Measurements from ENCODE around the gene LRRC37A3. TPM values are rescaled to one million over a fixed set of nuclear protein-coding genes. Genes with fewer than 3 reads are reported as not detected.
A peak's percentile ranks its signal among the peaks of the same experiment; 100 is the strongest.
"Not testable (repeated sequence)": the region's sequence is repeated elsewhere in the genome, so short reads cannot be mapped to it uniquely, and the experiment has no call there.

LRRC37A3 gene
- total and polyA plus RNA-seq, 7 donors = 0.38 to 5.1 (median 1.6) TPM

DNA sequence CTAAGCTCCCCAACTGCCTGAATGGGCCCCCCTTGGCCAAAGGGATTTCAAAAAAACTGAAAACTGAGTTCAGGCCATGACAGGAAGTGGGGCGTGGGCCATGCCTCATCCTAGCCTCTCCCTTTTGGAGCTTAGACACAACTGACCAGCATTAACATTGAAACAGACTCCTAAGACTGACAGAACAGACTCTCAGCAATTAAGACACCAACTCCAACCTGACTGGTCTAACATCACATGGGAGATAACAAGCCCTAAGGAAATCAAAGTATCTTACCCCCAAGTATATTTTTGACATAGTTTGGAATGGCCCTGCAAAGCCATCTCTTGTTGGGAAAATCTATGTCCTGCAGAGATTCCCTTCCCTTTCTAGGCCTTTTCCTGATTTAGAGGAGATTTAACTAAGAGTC is 88.6 kb downstream of the LRRC37A3 start:
- intact Hi-C loops (cut with DNase I); H3K27ac ChIP-seq; H3K4me3 ChIP-seq; DNase-seq; H3K4me1 ChIP-seq; H3K27me3 ChIP-seq (ENCODE audit: insufficient read depth in 3 of 3, low read length in 2 of 3); ATAC-seq; H3K9me3 ChIP-seq: not testable (repeated sequence)
- H3K36me3 ChIP-seq (ENCODE audit: insufficient read depth in 1 of 2, low read depth in 1 of 2) = peaks cover 0 to 10% of the 10 kb centered on the region in 2 donors
- WGBS, 3 donors = 81 to 86% (median 84%) methylated on average over 1 of the region's 1 CpG

DNA sequence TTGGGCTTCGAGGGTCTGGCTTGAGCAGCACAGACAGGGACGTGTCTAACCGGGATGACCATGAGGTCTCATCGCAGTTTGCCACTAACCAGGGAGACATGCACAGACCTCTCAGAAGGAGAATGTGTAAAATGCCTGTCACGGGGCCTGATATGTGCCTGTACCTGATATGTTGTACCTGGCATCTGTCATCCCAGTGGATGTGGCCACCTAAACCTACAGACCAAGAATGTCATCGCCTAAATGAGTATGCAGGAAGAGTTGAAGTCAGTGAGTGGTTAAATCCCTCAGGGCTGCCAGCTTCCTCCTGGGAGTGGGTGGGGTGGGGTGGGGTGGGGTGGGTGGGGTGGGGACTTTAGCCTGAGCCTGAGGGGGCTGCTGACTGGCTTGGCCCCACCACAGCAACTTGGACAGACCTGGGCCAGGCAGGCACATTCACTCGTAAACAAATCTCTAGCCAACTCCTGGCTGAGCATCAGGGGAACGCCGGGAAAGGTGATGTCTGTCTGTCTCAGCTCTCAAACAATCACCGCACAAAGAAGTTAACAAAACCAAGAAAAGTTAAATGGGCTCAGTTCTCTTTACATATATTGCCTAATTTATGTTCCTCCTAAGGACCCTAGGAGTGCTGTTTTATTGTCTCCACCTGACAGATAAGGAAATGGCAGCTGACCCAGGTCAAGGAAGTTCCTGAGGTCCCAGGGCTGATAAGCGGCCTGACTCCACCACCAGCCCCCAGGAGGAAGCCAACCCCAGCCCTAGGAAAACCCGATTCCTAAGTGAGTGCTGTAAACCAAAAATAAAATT is 89.3 kb downstream of the LRRC37A3 start:
- ATAC-seq; H3K4me3 ChIP-seq; H3K9me3 ChIP-seq; DNase-seq; H3K4me1 ChIP-seq; intact Hi-C loops (cut with DNase I); H3K27ac ChIP-seq; H3K27me3 ChIP-seq (ENCODE audit: insufficient read depth in 3 of 3, low read length in 2 of 3): not testable (repeated sequence)
- H3K36me3 ChIP-seq (ENCODE audit: insufficient read depth in 1 of 2, low read depth in 1 of 2) = peaks cover 0 to 12% of the 10 kb centered on the region in 2 donors
- WGBS, 3 donors = 50 to 60% (median 56%) methylated on average over 10 to 12 of the region's 12 CpGs

DNA sequence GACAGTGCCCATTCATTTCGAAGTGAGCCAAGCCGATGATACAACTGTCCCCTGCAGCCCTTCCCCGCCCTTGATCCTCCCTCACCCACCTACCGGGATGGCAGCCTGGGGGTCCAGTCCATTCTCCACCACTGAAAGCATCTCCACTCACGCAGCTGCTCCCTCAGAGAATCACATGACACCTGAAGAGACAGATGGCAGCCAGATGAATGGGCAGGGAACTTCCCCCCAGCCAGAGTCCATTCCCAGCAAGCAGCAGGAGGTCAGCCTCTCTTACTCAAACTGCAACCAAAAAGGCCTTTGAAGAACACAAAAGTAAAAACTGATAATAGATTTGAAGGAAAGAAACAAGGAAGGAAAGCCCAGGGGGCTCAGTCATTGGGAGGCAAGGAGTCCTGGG is 90.2 kb downstream of the LRRC37A3 start:
- ATAC-seq; H3K4me1 ChIP-seq; H3K9me3 ChIP-seq; H3K27me3 ChIP-seq (ENCODE audit: insufficient read depth in 3 of 3, low read length in 2 of 3); DNase-seq; H3K4me3 ChIP-seq; H3K27ac ChIP-seq; intact Hi-C loops (cut with DNase I): not testable (repeated sequence)
- peaks cover 0 to 22% of the 10 kb centered on the region in 2 donors for H3K36me3 ChIP-seq (ENCODE audit: insufficient read depth in 1 of 2, low read depth in 1 of 2)
- 81 to 99% (median 83%) methylated on average over 4 to 5 of the region's 5 CpGs for WGBS, 3 donors

DNA sequence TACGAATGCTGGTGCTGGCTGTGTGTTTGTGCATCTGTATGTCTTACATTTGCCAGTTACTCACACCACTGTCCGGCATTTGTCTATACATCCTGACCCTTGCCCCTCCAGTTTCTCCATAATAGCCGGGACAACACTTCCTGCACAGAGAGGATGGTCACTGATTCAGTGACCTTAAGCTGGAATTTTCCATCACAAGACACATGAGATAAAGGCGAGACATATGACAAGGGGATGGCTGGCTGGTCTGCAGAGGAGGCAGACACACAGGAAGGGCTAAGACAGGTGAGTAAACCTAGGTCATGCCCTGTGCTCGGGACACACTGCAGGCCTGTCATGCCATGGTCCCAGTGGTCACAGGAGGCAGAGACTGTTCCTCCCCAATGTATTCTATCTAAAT is 100.4 kb downstream of the LRRC37A3 start:
- intact Hi-C loops (cut with DNase I); H3K27ac ChIP-seq; H3K4me3 ChIP-seq; ATAC-seq; H3K9me3 ChIP-seq; H3K27me3 ChIP-seq (ENCODE audit: insufficient read depth in 3 of 3, low read length in 2 of 3); H3K4me1 ChIP-seq; DNase-seq: not testable (repeated sequence)
- peaks cover 3 to 68% of the 10 kb centered on the region in 2 donors for H3K36me3 ChIP-seq (ENCODE audit: insufficient read depth in 1 of 2, low read depth in 1 of 2)
- 84 to 86% (median 85%) methylated on average over 5 of the region's 5 CpGs for WGBS, 3 donors

- H3K27ac ChIP-seq; H3K27me3 ChIP-seq (ENCODE audit: insufficient read depth in 3 of 3, low read length in 2 of 3); H3K9me3 ChIP-seq; ATAC-seq; DNase-seq; H3K4me1 ChIP-seq; intact Hi-C loops (cut with DNase I); H3K4me3 ChIP-seq: not testable (repeated sequence)
- peaks cover 0 to 42% of the 10 kb centered on the region in 2 donors for H3K36me3 ChIP-seq (ENCODE audit: insufficient read depth in 1 of 2, low read depth in 1 of 2)
- WGBS, 3 donors = 75 to 85% (median 84%) methylated on average over 5 of the region's 5 CpGs
Observed at GRCh38 chr17:64815833-64816198, 103.5 kb downstream of the LRRC37A3 start.

- DNase-seq; H3K27ac ChIP-seq; H3K9me3 ChIP-seq; intact Hi-C loops (cut with DNase I); H3K4me3 ChIP-seq; H3K4me1 ChIP-seq; ATAC-seq; H3K27me3 ChIP-seq (ENCODE audit: insufficient read depth in 3 of 3, low read length in 2 of 3): not testable (repeated sequence)
- 84 to 94% (median 86%) methylated on average over 10 to 12 of the region's 12 CpGs for WGBS, 3 donors
- H3K36me3 ChIP-seq (ENCODE audit: insufficient read depth in 1 of 2, low read depth in 1 of 2) = peaks cover 0 to 36% of the 10 kb centered on the region in 2 donors
Observed at GRCh38 chr17:64814993-64815832, 104.1 kb downstream of the LRRC37A3 start.

DNA sequence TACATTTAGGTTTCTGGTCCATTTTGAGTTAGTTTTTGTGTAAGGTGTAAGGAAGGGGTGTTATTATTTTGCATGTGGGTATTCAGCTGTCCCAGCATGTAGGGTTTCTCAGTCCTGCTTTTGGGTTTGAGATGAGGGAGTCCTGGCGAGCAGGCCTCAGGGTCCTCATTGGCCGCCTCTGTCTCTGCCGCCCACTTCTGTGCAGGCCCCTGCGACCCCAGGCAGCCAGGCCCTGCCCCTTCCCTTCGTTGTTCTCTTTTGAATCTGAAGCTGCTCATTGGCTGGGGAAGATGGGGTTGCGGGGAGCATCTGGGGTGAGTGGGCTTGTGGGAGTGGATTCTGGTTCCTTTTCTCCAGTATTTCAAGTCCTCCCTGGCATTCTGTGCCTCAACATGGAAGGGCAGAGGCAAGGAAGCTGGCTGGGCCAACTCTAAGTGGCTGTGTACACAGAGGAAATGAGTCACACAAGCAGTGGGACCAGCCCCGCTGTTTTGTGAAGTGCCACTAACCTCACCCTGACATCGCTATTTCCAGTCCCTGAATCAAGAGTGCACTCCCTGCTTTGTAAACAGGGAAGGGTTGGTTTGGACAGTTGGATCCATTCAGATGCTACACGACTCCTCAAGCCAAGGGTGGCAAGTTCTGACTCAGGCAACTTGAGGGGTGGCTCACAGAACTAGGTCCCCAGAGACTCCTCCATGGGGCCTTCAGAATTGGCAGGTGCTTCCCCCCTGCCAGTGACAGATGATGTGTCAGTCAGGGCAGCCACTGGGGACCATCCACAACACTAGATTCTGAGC is 110.9 kb downstream of the LRRC37A3 start:
- H3K4me1 ChIP-seq; H3K4me3 ChIP-seq; intact Hi-C loops (cut with DNase I); H3K27me3 ChIP-seq (ENCODE audit: insufficient read depth in 3 of 3, low read length in 2 of 3); H3K27ac ChIP-seq; H3K9me3 ChIP-seq; H3K36me3 ChIP-seq (ENCODE audit: insufficient read depth in 1 of 2, low read depth in 1 of 2): not testable (repeated sequence)
- ATAC-seq (peak; percentile 47 to 76 (median 68)), DNase-seq (peak; percentile 45 to 65)
- WGBS, 3 donors = 63 to 79% (median 69%) methylated on average over 5 to 8 of the region's 9 CpGs

Other genes with a start within 250 kb of the LRRC37A3 start
- 10 to 100 TPM; 34.2 to 85.5 (median 50.4) TPM for gene GNA13, start 137.3 kb upstream of the LRRC37A3 start, total RNA-seq
- 10 to 100 TPM; 32.7 to 67.2 (median 38.1) TPM for gene GNA13, start 137.3 kb upstream of the LRRC37A3 start, polyA plus RNA-seq
- 1 to 10 TPM; 1.5 to 4.8 (median 2.7) TPM for gene RGS9, start 217.9 kb upstream of the LRRC37A3 start, total RNA-seq
- gene RGS9, start 217.9 kb upstream of the LRRC37A3 start, polyA plus RNA-seq = 1 to 10 TPM in 2 of 3 donors, under 1 TPM in 1; 0.33 to 2.1 (median 1.5) TPM

Data from psoas muscle (tissue), 8 donors.